A549 (cell line): ENCODE measurements around the gene PON1. TPM values are rescaled to one million over a fixed set of nuclear protein-coding genes. Genes with fewer than 3 reads are reported as not detected.
A peak's percentile ranks its signal among the peaks of the same experiment; 100 is the strongest.

ENCODE experiments used
- ATAC-seq, 2 experiments: fragments of 200-7000 bp in 1 of 2; fragments of >200 bp in 1 of 2; cut with Nextera tagmentation in 1 of 2; cut with Tn5 transposase in 1 of 2; 3 replicates each; pipeline versions ENCODE4 v1.8.0 to v1.9.1; 2018 to 2020; ENCODE audit warnings: mild to moderate bottlenecking in 1 of 2, moderate library complexity in 1 of 2
- CTCF ChIA-PET: fragments of 300-600 bp; sonication (Branson Sonifier 250); formaldehyde crosslinking; extraction: SDS; loops from one replicate; lab custom pipeline; 2021; ENCODE audit warnings: antibody characterized with exemption, inconsistent platforms; lab: Yijun Ruan, JAX
- POLR2A ChIA-PET: fragments of 350-600 bp; formaldehyde crosslinking; extraction: SDS; loops from one replicate; lab custom pipeline; 2021; ENCODE audit warnings: antibody characterized with exemption, inconsistent platforms; lab: Yijun Ruan, JAX
- DNase-seq, 2 experiments: peaks; one replicate each; pipeline versions ENCODE4 v3.0.0 to v3.0.0-alpha.2; 2011 to 2016; ENCODE audit warnings: low read depth in 1 of 2, low spot score in 1 of 2
- FAIRE-seq: peaks from 2 replicates; lab custom pipeline; 2011; peaks lifted over from hg19 to GRCh38; lab: Jason Lieb, UNC
- H3K27ac ChIP-seq, 2 experiments: fragments of >200 bp; sonication (Bioruptor Twin); formaldehyde crosslinking; 3 replicates each; pipeline ENCODE4 v1.5.1; 2016 to 2017
- H3K4me1 ChIP-seq: fragments of >200 bp; sonication (Bioruptor Twin); formaldehyde crosslinking; 3 replicates; pipeline ENCODE4 v1.6.1; 2016
- H3K4me2 ChIP-seq: fragments of >200 bp; sonication (Bioruptor Twin); formaldehyde crosslinking; 3 replicates; pipeline ENCODE4 v1.6.1; 2016
- H3K4me3 ChIP-seq: fragments of >200 bp; sonication (Bioruptor Twin); formaldehyde crosslinking; 3 replicates; pipeline ENCODE4 v1.5.1; 2016
- H3K9me3 ChIP-seq: fragments of >200 bp; sonication (Bioruptor Twin); formaldehyde crosslinking; 3 replicates; pipeline ENCODE4 v1.6.1; 2016
- CBX2 ChIP-seq: fragments of 200-600 bp; sonication (generic); IDR thresholded peaks from 2 replicates; pipeline ENCODE4 v1.6.1; 2016; ENCODE audit warnings: low read depth, mild to moderate bottlenecking, borderline replicate concordance
- CEBPB ChIP-seq, 2 experiments: fragments of >200 bp in 1 of 2; sonication (Bioruptor Twin) in 1 of 2; formaldehyde crosslinking in 1 of 2; IDR thresholded peaks; 2 replicates each; pipeline ENCODE4 v1.6.1; 2012 to 2016
- CHD4 ChIP-seq: fragments of 200-600 bp; sonication (generic); IDR thresholded peaks from 2 replicates; pipeline ENCODE4 v1.6.1; 2016; ENCODE audit warnings: antibody characterized with exemption, mild to moderate bottlenecking, borderline replicate concordance
- FOSB ChIP-seq: fragments of 250-450 bp; sonication (Bioruptor Pico); IDR thresholded peaks from 2 replicates; pipeline ENCODE4 v1.5.0; 2020; ENCODE audit warnings: mild to moderate bottlenecking, moderate library complexity
- FOXS1 ChIP-seq: fragments of 250-450 bp; sonication (Bioruptor Pico); IDR thresholded peaks from 2 replicates; pipeline ENCODE4 v1.5.0; 2020; ENCODE audit warnings: mild to moderate bottlenecking, moderate library complexity
- HDAC2 ChIP-seq: fragments of 200-600 bp; sonication (generic); IDR thresholded peaks from 2 replicates; pipeline ENCODE4 v1.6.1; 2016
- HMGXB4 ChIP-seq: fragments of 250-450 bp; sonication (Bioruptor Pico); IDR thresholded peaks from 2 replicates; pipeline ENCODE4 v1.5.0; 2021; ENCODE audit warnings: mild to moderate bottlenecking, moderate library complexity, borderline replicate concordance
- JUN ChIP-seq, 2 experiments: fragments of >200 bp; sonication (Bioruptor Twin); formaldehyde crosslinking; IDR thresholded peaks; 2 replicates in 1 of 2; 3 replicates in 1 of 2; pipeline ENCODE4 v1.6.1; 2016 to 2017
- JUNB ChIP-seq: fragments of >200 bp; sonication (Bioruptor Twin); formaldehyde crosslinking; IDR thresholded peaks from 2 replicates; pipeline ENCODE4 v1.6.1; 2016
- KDM1A ChIP-seq: fragments of 200-600 bp; sonication (generic); IDR thresholded peaks from 2 replicates; pipeline ENCODE4 v1.6.1; 2016; ENCODE audit warnings: low read depth, mild to moderate bottlenecking
- KDM5A ChIP-seq: fragments of 200-600 bp; sonication (generic); IDR thresholded peaks from 2 replicates; pipeline ENCODE4 v1.6.1; 2016; ENCODE audit warnings: antibody characterized with exemption, mild to moderate bottlenecking
- MAFK ChIP-seq: fragments of 450-650 bp; IDR thresholded peaks from 2 replicates; pipeline ENCODE4 v1.6.1; 2014; ENCODE audit not compliant: partially characterized antibody
- MAZ ChIP-seq: fragments of 150-350 bp; IDR thresholded peaks from 2 replicates; pipeline ENCODE4 v1.6.1; 2014; ENCODE audit warnings: antibody characterized with exemption, low read depth, low read length, borderline replicate concordance
- PBX3 ChIP-seq: IDR thresholded peaks from 2 replicates; pipeline ENCODE4 v1.6.1; 2012
- POLR2A ChIP-seq: IDR thresholded peaks from 2 replicates; pipeline ENCODE4 v1.6.1; 2012; ENCODE audit warnings: mild to moderate bottlenecking, low read length
- RAD21 ChIP-seq, 2 experiments: fragments of >200 bp in 1 of 2; sonication (Bioruptor Twin) in 1 of 2; formaldehyde crosslinking in 1 of 2; IDR thresholded peaks in 1 of 2; conservative IDR thresholded peaks in 1 of 2; 2 replicates in 1 of 2; 3 replicates in 1 of 2; pipeline ENCODE4 v1.6.1; 2012 to 2018; ENCODE audit warnings: inconsistent platforms in 1 of 2
- RCOR1 ChIP-seq: fragments of 150-350 bp; IDR thresholded peaks from 2 replicates; pipeline ENCODE4 v1.6.1; 2014; ENCODE audit warnings: antibody characterized with exemption, low read length, low read depth
- SMC3 ChIP-seq: fragments of >200 bp; sonication (Bioruptor Twin); formaldehyde crosslinking; IDR thresholded peaks from 3 replicates; pipeline ENCODE4 v1.6.1; 2018; ENCODE audit warnings: inconsistent platforms
- USF2 ChIP-seq: fragments of 450-650 bp; IDR thresholded peaks from 2 replicates; pipeline ENCODE4 v1.6.1; 2014; ENCODE audit warnings: antibody characterized with exemption
- ZC3H11A ChIP-seq: fragments of 450-650 bp; IDR thresholded peaks from 2 replicates; pipeline ENCODE4 v1.6.1; 2014; ENCODE audit warnings: antibody characterized with exemption, mild to moderate bottlenecking
- WGBS: methylation state at CpG from one replicate; pipeline ENCODE4 v1.1.6; 2017; ENCODE audit errors: missing lambda C conversion rate; 5-methylcytosine and 5-hydroxymethylcytosine counted together
- polyA plus RNA-seq, 4 experiments: library from polyadenylated mRNA; depleted of rRNA in 3 of 4; stranded (reverse); fragments of >200 nt; fragmentation: RNase III in 1 of 4; extraction: RNeasy Plus Mini Kit Qiagen cat#74134 plus additional on column Dnase treatment in 1 of 4; gene quantifications; 2 replicates in 3 of 4; 3 replicates in 1 of 4; pipeline ENCODE4 v1.2.3, GENCODE V29; 2011 to 2017
- small RNA-seq, 6 experiments: library from RNA; depleted of rRNA; stranded (forward); fragments of <200 nt; gene quantifications; one replicate each; pipeline ENCODE3, GENCODE V24; 2012

Gene PON1
- polyA plus RNA-seq, 2 of the 4 experiments (the other 2 are of a cell fraction): 0.93 to 6.6 TPM

- no peak for ATAC-seq
- whole genome bisulfite sequencing: 88% methylated on average over 1 of the region's 1 CpG
- TF ChIP-seq HDAC2 (no peak), MAFK (peak; percentile 51)
- no peak overlapping the region for H3K4me3 ChIP-seq
- ChIA-PET CTCF (interaction anchor here (0.6 to 2.9 kb wide), 5 partner anchors 144 to 1366 kb away, joined by 3 to 17 read pairs (median 4); partner anchors contain the start of gene PON3), POLR2A (no interaction called here)
- no peak overlapping the region for H3K27ac ChIP-seq
- no peak for DNase-seq
- peak; percentile 18 for FAIRE-seq
- H3K9me3 ChIP-seq: no peaks in the 10 kb centered on the region
- H3K4me2 ChIP-seq: no peak overlapping the region
- peaks cover 32% of the 10 kb centered on the region for H3K4me1 ChIP-seq
Observed at GRCh38 chr7:95251966-95252365, 72.4 kb downstream of the PON1 start.

- ChIA-PET CTCF (interaction anchor here (1.7 kb wide), 1 partner anchor 51 kb away, joined by 6 read pairs; no protein-coding TSS in a partner anchor), POLR2A (no interaction called here)
- Histone ChIP-seq H3K4me1 (peaks cover 32% of the 10 kb centered on the region), H3K27ac (peak overlapping the region in 1 of 2 experiments; percentile 56; a peak in 2 of 6 replicates), H3K9me3 (no peaks in the 10 kb centered on the region), H3K4me2 (no peak overlapping the region), H3K4me3 (no peak overlapping the region)
- ATAC-seq (no peak), FAIRE-seq (no peak), DNase-seq (no peak)
- no peak for TF ChIP-seq USF2
- TF ChIP-seq RCOR1: no peak
- TF ChIP-seq MAZ: no peak
- TF ChIP-seq SMC3: no peak
- TF ChIP-seq CHD4: no peak
- TF ChIP-seq KDM1A: no peak
- no peak for TF ChIP-seq POLR2A
- no peak for TF ChIP-seq RAD21 (conservative IDR thresholded peaks at IDR 0.05 in 1 of 2, IDR thresholded peaks at IDR 0.05 in 1 of 2)
- TF ChIP-seq KDM5A: no peak
- no peak for TF ChIP-seq JUNB
- no peak for TF ChIP-seq FOSB
- TF ChIP-seq JUN (IDR thresholded peaks at IDR 0.05): no peak
- TF ChIP-seq ZC3H11A: no peak
- TF ChIP-seq PBX3: no peak
- no peak for TF ChIP-seq HMGXB4 (CRISPR knock-in tag)
- no peak for TF ChIP-seq CEBPB (IDR thresholded peaks at IDR 0.05)
- no peak for TF ChIP-seq CBX2
- no peak for TF ChIP-seq FOXS1 (CRISPR knock-in tag)
- WGBS: 96% methylated on average over 6 of the region's 6 CpGs
Observed at GRCh38 chr7:95250571-95250970, 73.8 kb downstream of the PON1 start.

Small RNA genes lying within 50 kb of the gene (small RNA-seq; reads per million reads assigned to genes)
- gene AC004022.2: 0 to 1.0 (median 0) reads per million in 6 experiments

Other genes starting within 250 kb of the PON1 start
- gene PON3, start 71.8 kb upstream of the PON1 start, polyA plus RNA-seq (2011; rRNA removed): 142 and 161 TPM in 2 replicates
- gene PON3, start 71.8 kb upstream of the PON1 start, polyA plus RNA-seq (2017; fragmentation: RNase III; extraction: RNeasy Plus Mini Kit Qiagen cat#74134 plus additional on column Dnase treatment): 35.3 to 49.0 TPM (median 48.7 TPM) in 3 replicates
- 829 TPM in 2 replicates for gene PON2, start 110.5 kb upstream of the PON1 start, polyA plus RNA-seq (2011; rRNA removed)
- 325 to 395 TPM (median 381 TPM) in 3 replicates for gene PON2, start 110.5 kb upstream of the PON1 start, polyA plus RNA-seq (2017; fragmentation: RNase III; extraction: RNeasy Plus Mini Kit Qiagen cat#74134 plus additional on column Dnase treatment)
- gene ASB4, start 161.4 kb upstream of the PON1 start, polyA plus RNA-seq (2011; rRNA removed): 3.1 TPM in 2 replicates
- gene ASB4, start 161.4 kb upstream of the PON1 start, polyA plus RNA-seq (2017; fragmentation: RNase III; extraction: RNeasy Plus Mini Kit Qiagen cat#74134 plus additional on column Dnase treatment): 0.80 to 1.4 TPM (median 1.00 TPM) in 3 replicates